GM19043 (cell line): Measurements from ENCODE around the gene OR11H7.
"Not testable (repeated sequence)": the region's sequence is repeated elsewhere in the genome, so short reads cannot be mapped to it uniquely, and the experiment has no call there.

Experiments
- ATAC-seq: cut with Tn5 transposase; IDR thresholded peaks from one replicate; pipeline ENCODE4 v1.9.1; 2021; ENCODE audit warnings: low read depth; ENCODE audit not compliant: unreplicated experiment

Gene OR11H7

DNA sequence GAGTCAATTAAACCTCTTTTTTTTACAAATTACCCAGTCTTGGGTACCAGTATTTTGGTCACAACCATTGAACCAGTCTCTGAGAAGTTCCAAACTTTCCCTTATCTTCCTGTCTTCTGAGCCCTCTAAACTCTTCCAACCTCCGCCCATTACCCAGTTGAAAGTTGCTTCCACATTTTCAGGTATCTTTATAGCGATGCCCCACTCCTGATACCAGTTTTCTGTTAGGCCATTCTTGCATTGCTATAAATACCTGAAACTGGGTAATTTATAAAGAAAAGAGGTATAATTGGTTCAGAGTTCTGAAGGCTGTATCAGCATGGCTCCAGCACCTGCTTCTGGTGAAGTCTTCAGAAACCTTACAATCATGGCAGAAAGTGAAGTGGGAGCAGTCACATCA, 45.3 kb downstream of the OR11H7 start:
- ATAC-seq: no peak

GRCh38 chr14:20277409-20277808, 48.6 kb downstream of the OR11H7 start:
- no peak for ATAC-seq

GRCh38 chr14:20278414-20278813, 49.6 kb downstream of the OR11H7 start:
- no peak for ATAC-seq

GRCh38 chr14:20280265-20280664, 51.5 kb downstream of the OR11H7 start:
- ATAC-seq: not testable (repeated sequence)
